Measurements from ENCODE around the gene TBC1D25. TPM values are rescaled to one million over a fixed set of nuclear protein-coding genes. Genes with fewer than 3 reads are reported as not detected.

Gene TBC1D25
- total and polyA plus RNA-seq, 2 of the 4 experiments (the other 2 are of a cell fraction): 11.3 to 15.9 TPM

DNA sequence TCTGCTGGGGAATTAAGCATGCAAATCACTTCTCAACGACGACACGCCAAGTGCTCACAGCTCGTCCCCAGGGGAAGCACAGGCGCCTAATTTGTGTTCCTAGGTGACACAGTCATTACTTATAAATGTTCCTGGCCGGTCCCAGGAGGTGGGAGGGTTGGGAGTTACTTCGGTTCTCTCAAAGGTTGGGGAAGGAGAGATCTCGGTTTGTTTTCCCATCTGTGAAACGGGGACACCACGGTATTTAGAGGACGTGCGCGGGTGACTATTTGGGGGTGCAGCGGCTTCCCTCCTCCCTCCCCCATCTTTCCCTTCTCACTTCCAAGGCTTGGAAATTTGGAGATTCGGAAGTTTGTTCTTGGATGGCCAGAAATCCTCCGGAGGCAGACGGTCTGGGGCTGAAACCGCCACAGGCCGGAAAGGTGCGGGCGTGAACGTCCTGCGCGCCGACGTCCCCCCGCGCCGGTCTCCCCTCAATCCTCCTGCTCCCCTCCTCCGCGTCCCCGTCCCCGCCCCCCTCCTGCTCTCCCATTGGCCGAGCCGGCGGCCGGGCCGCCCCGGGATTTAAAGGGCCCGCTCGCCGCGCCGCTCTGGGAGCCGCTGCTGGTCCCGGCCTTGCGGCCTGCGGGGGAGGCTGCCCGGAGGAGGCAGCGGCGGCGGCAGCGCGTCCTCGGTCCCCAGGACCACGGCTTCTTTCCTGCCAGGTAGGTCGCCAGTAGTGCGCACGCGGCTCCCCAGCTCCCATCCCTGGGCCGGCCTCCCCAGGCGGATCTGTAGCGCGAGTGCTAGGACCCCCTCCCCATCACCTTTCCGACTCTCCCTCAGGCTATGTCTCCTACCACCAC lies 30.9 kb upstream of the TBC1D25 start, which contains the start of gene PORCN:
PORCN (plus strand) TSS at position 593 of the 845 bp plus-strand sequence. CDS start 829 bp downstream, outside the sequence.
- DNase-seq (peak; percentile 35), ATAC-seq (ENCODE audit: low read depth) (peak; percentile 97)
- H3K9me1 ChIP-seq (ENCODE audit: insufficient read depth, low read length): no peaks in the 10 kb centered on the region
- H3K4me1 ChIP-seq (ENCODE audit: control insufficient read depth, insufficient read depth, low read length): no peaks in the 10 kb centered on the region
- H2BK5ac ChIP-seq (ENCODE audit: low read depth, low read length, poor library complexity, severe bottlenecking): peak within 1 kb of the TSS; percentile 40
- 0 out of 2 replicates have a peak within 1 kb of the TSS, but pooled peaks have one; percentile 37 for H2BK120ac ChIP-seq (ENCODE audit: low read depth, low read length)
- H2BK20ac ChIP-seq (ENCODE audit: low read depth, low read length): no peak within 1 kb of the TSS
- H4K5ac ChIP-seq (ENCODE audit: low read depth, low read length): peak within 1 kb of the TSS; percentile 81
- peak within 1 kb of the TSS; percentile 67 to 91 for H4K8ac ChIP-seq (ENCODE audit: low read depth in 2 of 2, low read length in 2 of 2)
- peak within 1 kb of the TSS; percentile 99 for H3K9ac ChIP-seq (ENCODE audit: low read depth, low read length)
- H3K79me1 ChIP-seq (ENCODE audit: low read depth in 1 of 2, low read length in 2 of 2): peaks cover 6 to 12% of the 10 kb centered on the region in 2 experiments; a peak in 3 of 4 replicates
- peak within 1 kb of the TSS; percentile 84 for H2AK9ac ChIP-seq (replicated peaks; ENCODE audit: low read depth, low read length, poor library complexity)
- intact Hi-C loops (cut with micrococcal nuclease) (no loop called here), dilution Hi-C loops (cut with HindIII; ENCODE audit: low sequenced_read_pairs, unreplicated experiment) (no loop called here), in situ Hi-C loops (cut with MboI; ENCODE audit: low sequenced_read_pairs) (no loop called here)
- peak within 1 kb of the TSS; percentile 71 for H4K91ac ChIP-seq (ENCODE audit: insufficient read depth, low read depth, low read length)
- H3K23ac ChIP-seq (ENCODE audit: low read depth, low read length): peak within 1 kb of the TSS; percentile 35
- H2AK5ac ChIP-seq (ENCODE audit: low read depth, low read length): no peak within 1 kb of the TSS
- WGBS, 2 experiments (ENCODE audit: extremely low coverage in 2 of 2, insufficient read length in 1 of 2): 33% methylated on average over 28 of the region's 65 CpGs; no CpG with 5 or more reads in 1 of the 2 experiments
- ChIA-PET POLR2A (ENCODE audit: unreplicated experiment) (no interaction called here), CTCF (no interaction called here)
- BruUV-seq (replicated peaks): no TSS peak
- no peaks in the 10 kb centered on the region for H4K20me1 ChIP-seq (ENCODE audit: insufficient read depth, low read length)
- H3K27ac ChIP-seq (ENCODE audit: insufficient read depth, low read length): peak within 1 kb of the TSS; percentile 93
- H3K18ac ChIP-seq (ENCODE audit: low read depth, low read length): peak within 1 kb of the TSS; percentile 66
- H3K36me3 ChIP-seq (ENCODE audit: control insufficient read depth, insufficient read depth, low read length): no peaks in the 10 kb centered on the region; the same call in 1 of the 2 replicates
- H3K4me3 ChIP-seq (ENCODE audit: insufficient read depth, low read depth, low read length): peak within 1 kb of the TSS; percentile 96
- peak within 1 kb of the TSS; percentile 74 for H3K4ac ChIP-seq (ENCODE audit: low read depth, low read length)
- no peaks in the 10 kb centered on the region; the same call in 1 of the 2 replicates for H3K9me3 ChIP-seq (ENCODE audit: control insufficient read depth, insufficient read depth, low read length)
- H2AFZ ChIP-seq (replicated peaks; ENCODE audit: low read length, poor library complexity): peak within 1 kb of the TSS; percentile 94
- peak within 1 kb of the TSS; percentile 92 for H3K4me2 ChIP-seq (ENCODE audit: low read depth, low read length)
- no peak for TF ChIP-seq NFE2L2 (IDR thresholded peaks at IDR 0.05; ENCODE audit: low read depth, low read length)
- TF ChIP-seq MAFK (IDR thresholded peaks at IDR 0.05; ENCODE audit: low read depth, low read length): no peak
- no peak for TF ChIP-seq MXI1 (IDR thresholded peaks at IDR 0.05; ENCODE audit: borderline replicate concordance, low read depth, low read length)
- no peak for TF ChIP-seq RAD21 (IDR thresholded peaks at IDR 0.05; ENCODE audit: low read length)
- no peak for TF ChIP-seq SMC3 (IDR thresholded peaks at IDR 0.05; ENCODE audit: low read depth, low read length)
- no peak for TF ChIP-seq RCOR1 (IDR thresholded peaks at IDR 0.05; ENCODE audit: insufficient replicate concordance, low read length)
- TF ChIP-seq POLR2A (IDR thresholded peaks at IDR 0.05; ENCODE audit: low read depth, low read length): no peak
- TF ChIP-seq FOS (IDR thresholded peaks at IDR 0.05; ENCODE audit: low read depth, low read length): no peak
- no peak for TF ChIP-seq BHLHE40 (IDR thresholded peaks at IDR 0.05; ENCODE audit: low read depth, low read length)
- peak within 1 kb of the TSS; percentile 74 for H3K56ac ChIP-seq (ENCODE audit: extremely low read depth, insufficient read depth, low read length)
- no peaks in the 10 kb centered on the region; the same call in 1 of the 2 replicates for H3K27me3 ChIP-seq (ENCODE audit: control insufficient read depth, insufficient read depth, low read length)
- H2BK15ac ChIP-seq (ENCODE audit: low read depth, low read length): no peak within 1 kb of the TSS
- H3K14ac ChIP-seq (replicated peaks; ENCODE audit: low read depth, low read length): peak within 1 kb of the TSS; percentile 74

Data from IMR-90 (cell line).